ENCODE data around the gene LPP.
A peak's percentile ranks its signal among the peaks of the same experiment; 100 is the strongest.

LPP gene

DNA sequence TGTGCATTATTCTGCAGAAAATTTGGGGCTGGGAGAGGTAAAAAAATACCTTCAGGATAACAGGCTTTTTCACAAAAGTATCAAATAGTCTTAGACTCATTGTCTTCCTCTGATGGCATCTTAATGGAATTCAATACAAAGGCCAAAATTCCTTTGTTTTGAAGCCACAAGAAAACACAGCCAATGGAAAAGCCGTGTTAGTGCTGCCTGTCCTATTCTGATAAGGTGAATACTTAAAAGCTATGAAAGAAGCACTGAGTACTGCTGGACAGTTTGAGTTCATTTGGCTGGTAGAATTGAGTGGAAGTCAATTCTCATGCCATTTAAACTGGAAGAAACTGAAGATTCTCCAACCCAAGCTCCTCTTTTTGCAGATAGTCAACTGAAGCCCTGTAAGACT lies 622.5 kb downstream of the LPP start:
- Histone ChIP-seq H4K8ac (ENCODE audit: low read depth, low read length) (no peak overlapping the region), H3K79me1 (ENCODE audit: low read length) (no peaks in the 10 kb centered on the region), H3K79me2 (ENCODE audit: control insufficient read depth, insufficient read depth, low read length) (no peaks in the 10 kb centered on the region), H2BK5ac (ENCODE audit: low read length) (no peak overlapping the region), H3K27me3 (ENCODE audit: insufficient read depth, low read length, poor library complexity) (no peaks in the 10 kb centered on the region), H3K36me3 (ENCODE audit: control insufficient read depth, insufficient read depth, low read length) (no peaks in the 10 kb centered on the region), H3K4me3 (ENCODE audit: low read length) (no peak overlapping the region), H3K4me1 (ENCODE audit: control insufficient read depth, low read depth, low read length) (no peaks in the 10 kb centered on the region), H2BK120ac (ENCODE audit: low read depth, low read length) (no peak overlapping the region), H3K27ac (ENCODE audit: low read depth, low read length) (no peak overlapping the region), H3K4me2 (ENCODE audit: low read length) (no peak overlapping the region), H2BK15ac (replicated peaks; ENCODE audit: low read depth) (no peak overlapping the region), H4K5ac (ENCODE audit: low read length) (no peak overlapping the region), H3K23ac (ENCODE audit: low read length) (no peak overlapping the region), H2AK5ac (ENCODE audit: low read length) (no peak overlapping the region), H3K4ac (ENCODE audit: low read depth, low read length) (no peak overlapping the region), H3K18ac (ENCODE audit: low read length) (no peak overlapping the region), H3K56ac (ENCODE audit: low read length) (no peak overlapping the region), H3K9ac (ENCODE audit: low read length) (no peak overlapping the region)
- WGBS (ENCODE audit: extremely low coverage, insufficient coverage, low lambda C conversion rate): no CpG with 5 or more reads among the region's 1 CpG
- DNase-seq: peak; percentile 28

- DNase-seq: no peak
- Histone ChIP-seq H4K5ac (ENCODE audit: low read length) (no peak overlapping the region), H2BK120ac (ENCODE audit: low read depth, low read length) (no peak overlapping the region), H3K36me3 (ENCODE audit: control insufficient read depth, insufficient read depth, low read length) (no peaks in the 10 kb centered on the region), H3K4me2 (ENCODE audit: low read length) (no peak overlapping the region), H2BK5ac (ENCODE audit: low read length) (no peak overlapping the region), H3K56ac (ENCODE audit: low read length) (no peak overlapping the region), H3K79me2 (ENCODE audit: control insufficient read depth, insufficient read depth, low read length) (no peaks in the 10 kb centered on the region), H2BK15ac (replicated peaks; ENCODE audit: low read depth) (no peak overlapping the region), H4K8ac (ENCODE audit: low read depth, low read length) (no peak overlapping the region), H3K27ac (ENCODE audit: low read depth, low read length) (no peak overlapping the region), H3K4ac (ENCODE audit: low read depth, low read length) (no peak overlapping the region), H3K4me1 (ENCODE audit: control insufficient read depth, low read depth, low read length) (no peaks in the 10 kb centered on the region), H3K18ac (ENCODE audit: low read length) (no peak overlapping the region), H3K27me3 (ENCODE audit: insufficient read depth, low read length, poor library complexity) (no peaks in the 10 kb centered on the region), H3K4me3 (ENCODE audit: low read length) (no peak overlapping the region), H3K23ac (ENCODE audit: low read length) (no peak overlapping the region), H3K79me1 (ENCODE audit: low read length) (no peaks in the 10 kb centered on the region), H2AK5ac (ENCODE audit: low read length) (no peak overlapping the region), H3K9ac (ENCODE audit: low read length) (no peak overlapping the region)
- WGBS (ENCODE audit: extremely low coverage, insufficient coverage, low lambda C conversion rate): no CpG with 5 or more reads among the region's 1 CpG
These were observed 624.3 kb downstream of the LPP start for GRCh38 chr3:188778091-188778852.

- no peak overlapping the region for H4K8ac ChIP-seq (ENCODE audit: low read depth, low read length)
- no peak overlapping the region for H2BK15ac ChIP-seq (replicated peaks; ENCODE audit: low read depth)
- no peaks in the 10 kb centered on the region for H3K79me2 ChIP-seq (ENCODE audit: control insufficient read depth, insufficient read depth, low read length)
- no peaks in the 10 kb centered on the region for H3K4me1 ChIP-seq (ENCODE audit: control insufficient read depth, low read depth, low read length)
- no peak for DNase-seq
- H3K4ac ChIP-seq (ENCODE audit: low read depth, low read length): no peak overlapping the region
- no peak overlapping the region for H2AK5ac ChIP-seq (ENCODE audit: low read length)
- no CpG with 5 or more reads among the region's 8 CpGs for WGBS (ENCODE audit: extremely low coverage, insufficient coverage, low lambda C conversion rate)
- no peak overlapping the region for H2BK120ac ChIP-seq (ENCODE audit: low read depth, low read length)
- H3K18ac ChIP-seq (ENCODE audit: low read length): no peak overlapping the region
- H2BK5ac ChIP-seq (ENCODE audit: low read length): no peak overlapping the region
- no peak overlapping the region for H3K27ac ChIP-seq (ENCODE audit: low read depth, low read length)
- H3K9ac ChIP-seq (ENCODE audit: low read length): no peak overlapping the region
- no peak overlapping the region for H3K4me3 ChIP-seq (ENCODE audit: low read length)
- no peak overlapping the region for H3K4me2 ChIP-seq (ENCODE audit: low read length)
- no peak overlapping the region for H4K5ac ChIP-seq (ENCODE audit: low read length)
- H3K27me3 ChIP-seq (ENCODE audit: insufficient read depth, low read length, poor library complexity): no peaks in the 10 kb centered on the region
- H3K56ac ChIP-seq (ENCODE audit: low read length): no peak overlapping the region
- no peaks in the 10 kb centered on the region for H3K36me3 ChIP-seq (ENCODE audit: control insufficient read depth, insufficient read depth, low read length)
- H3K79me1 ChIP-seq (ENCODE audit: low read length): no peaks in the 10 kb centered on the region
- no peak overlapping the region for H3K23ac ChIP-seq (ENCODE audit: low read length)
These were observed 625.5 kb downstream of the LPP start for GRCh38 chr3:188779281-188779980.

- Histone ChIP-seq H2AK5ac (ENCODE audit: low read length) (no peak overlapping the region), H3K4me3 (ENCODE audit: low read length) (no peak overlapping the region), H4K8ac (ENCODE audit: low read depth, low read length) (no peak overlapping the region), H3K9ac (ENCODE audit: low read length) (no peak overlapping the region), H2BK15ac (replicated peaks; ENCODE audit: low read depth) (no peak overlapping the region), H3K27me3 (ENCODE audit: insufficient read depth, low read length, poor library complexity) (no peaks in the 10 kb centered on the region), H3K79me1 (ENCODE audit: low read length) (no peaks in the 10 kb centered on the region), H3K36me3 (ENCODE audit: control insufficient read depth, insufficient read depth, low read length) (no peaks in the 10 kb centered on the region), H3K27ac (ENCODE audit: low read depth, low read length) (no peak overlapping the region), H3K4me1 (ENCODE audit: control insufficient read depth, low read depth, low read length) (no peaks in the 10 kb centered on the region), H3K18ac (ENCODE audit: low read length) (no peak overlapping the region), H3K4me2 (ENCODE audit: low read length) (no peak overlapping the region), H3K4ac (ENCODE audit: low read depth, low read length) (no peak overlapping the region), H2BK120ac (ENCODE audit: low read depth, low read length) (no peak overlapping the region), H3K56ac (ENCODE audit: low read length) (no peak overlapping the region), H2BK5ac (ENCODE audit: low read length) (no peak overlapping the region), H4K5ac (ENCODE audit: low read length) (no peak overlapping the region), H3K23ac (ENCODE audit: low read length) (no peak overlapping the region), H3K79me2 (ENCODE audit: control insufficient read depth, insufficient read depth, low read length) (no peaks in the 10 kb centered on the region)
- WGBS (ENCODE audit: extremely low coverage, insufficient coverage, low lambda C conversion rate): 100% methylated on average over 1 of the region's 5 CpGs
- no peak for DNase-seq
These were observed 626.5 kb downstream of the LPP start for GRCh38 chr3:188780193-188781147.

DNA sequence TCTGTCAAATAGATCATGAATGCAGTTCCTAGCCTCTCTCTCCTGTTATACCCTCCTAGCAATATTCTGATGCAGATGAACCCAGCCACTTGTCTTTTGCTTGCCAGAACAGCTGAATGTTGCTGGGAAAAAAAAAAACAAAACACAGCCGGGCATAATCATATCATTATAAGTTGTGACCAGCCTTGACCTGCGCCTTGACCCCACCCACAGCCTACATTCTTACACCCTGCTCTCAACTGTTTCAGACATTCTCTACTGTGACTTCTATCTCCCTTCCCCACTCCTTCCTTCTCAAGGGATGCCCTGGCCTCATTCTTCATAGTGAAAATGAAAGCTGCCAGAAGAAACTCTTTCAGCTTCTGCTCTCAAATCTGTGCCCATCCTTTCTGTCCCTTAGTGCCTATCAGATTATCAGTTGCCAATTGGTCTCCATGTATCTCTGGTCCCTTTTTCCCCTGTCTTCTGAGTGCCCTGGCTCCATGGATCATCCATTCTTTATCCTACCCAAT lies 628.7 kb downstream of the LPP start:
- H2AK5ac ChIP-seq (ENCODE audit: low read length): no peak overlapping the region
- no peaks in the 10 kb centered on the region for H3K79me1 ChIP-seq (ENCODE audit: low read length)
- no peak overlapping the region for H2BK5ac ChIP-seq (ENCODE audit: low read length)
- H3K4me1 ChIP-seq (ENCODE audit: control insufficient read depth, low read depth, low read length): no peaks in the 10 kb centered on the region
- no CpG with 5 or more reads among the region's 2 CpGs for WGBS (ENCODE audit: extremely low coverage, insufficient coverage, low lambda C conversion rate)
- H2BK15ac ChIP-seq (replicated peaks; ENCODE audit: low read depth): no peak overlapping the region
- H3K27me3 ChIP-seq (ENCODE audit: insufficient read depth, low read length, poor library complexity): no peaks in the 10 kb centered on the region
- no peak overlapping the region for H4K8ac ChIP-seq (ENCODE audit: low read depth, low read length)
- H2BK120ac ChIP-seq (ENCODE audit: low read depth, low read length): no peak overlapping the region
- H3K23ac ChIP-seq (ENCODE audit: low read length): no peak overlapping the region
- H3K4me2 ChIP-seq (ENCODE audit: low read length): no peak overlapping the region
- no peak overlapping the region for H3K56ac ChIP-seq (ENCODE audit: low read length)
- no peak overlapping the region for H3K18ac ChIP-seq (ENCODE audit: low read length)
- no peak overlapping the region for H3K9ac ChIP-seq (ENCODE audit: low read length)
- no peak overlapping the region for H4K5ac ChIP-seq (ENCODE audit: low read length)
- no peaks in the 10 kb centered on the region for H3K36me3 ChIP-seq (ENCODE audit: control insufficient read depth, insufficient read depth, low read length)
- no peak overlapping the region for H3K4me3 ChIP-seq (ENCODE audit: low read length)
- H3K79me2 ChIP-seq (ENCODE audit: control insufficient read depth, insufficient read depth, low read length): no peaks in the 10 kb centered on the region
- no peak for DNase-seq
- H3K27ac ChIP-seq (ENCODE audit: low read depth, low read length): no peak overlapping the region
- no peak overlapping the region for H3K4ac ChIP-seq (ENCODE audit: low read depth, low read length)
